K562 (cell line): ENCODE measurements around the gene DIS3L2. TPM values are rescaled to one million over a fixed set of nuclear protein-coding genes. Genes with fewer than 3 reads are reported as not detected.

Experiments used
- ATAC-seq: fragments of 200-7000 bp; cut with Tn5 transposase; 3 replicates; pipeline ENCODE4 v1.9.1; 2020; ENCODE audit warnings: moderate library complexity
- BruUV-seq: library from RNA; stranded (reverse); fragments of 400-500 nt; replicated peaks from 2 replicates; lab custom pipeline; 2021; lab: Mats Ljungman, UMichigan
- CTCF ChIA-PET: fragments of 300-600 bp; formaldehyde crosslinking; extraction: SDS; loops from one replicate; lab custom pipeline; 2021; ENCODE audit warnings: low intra/inter-chr PET ratio; lab: Yijun Ruan, JAX
- POLR2A ChIA-PET: fragments of 300-600, 350-650 bp; sonication (Branson Sonifier 250); formaldehyde crosslinking; extraction: SDS; loops from one replicate; lab custom pipeline; 2021; ENCODE audit warnings: antibody characterized with exemption, inconsistent platforms; lab: Yijun Ruan, JAX
- DNase-seq, 4 experiments: peaks; one replicate each; pipeline versions ENCODE4 v3.0.0 to v3.0.0-alpha.2; 2011 to 2018; ENCODE audit warnings: low spot score in 3 of 4, mixed read lengths in 3 of 4; ENCODE audit errors: extremely low read depth in 1 of 4
- FAIRE-seq: peaks from 2 replicates; lab custom pipeline; 2011; peaks lifted over from hg19 to GRCh38; lab: Jason Lieb, UNC
- H2AFZ ChIP-seq: 2 replicates; pipeline ENCODE4 v1.6.0; 2011; ENCODE audit warnings: low read depth, low read length, control low read depth, inconsistent platforms
- H3K27ac ChIP-seq: fragments of 200-600 bp; 3 replicates; pipeline ENCODE4 v1.8.0; 2011; ENCODE audit warnings: low read depth, mild to moderate bottlenecking, control low read depth, inconsistent platforms, low read length, moderate library complexity, mixed read lengths; ENCODE audit errors: extremely low read depth
- H3K27me3 ChIP-seq, 2 experiments: fragments of 300-600 bp in 1 of 2; 2 replicates in 1 of 2; 3 replicates in 1 of 2; pipeline versions ENCODE4 v1.6.0 to v1.8.0; 2011; ENCODE audit warnings: inconsistent platforms in 2 of 2, low read length in 2 of 2, mild to moderate bottlenecking in 1 of 2, mixed read lengths in 1 of 2, moderate library complexity in 1 of 2; ENCODE audit not compliant: control insufficient read depth in 2 of 2, insufficient read depth in 2 of 2
- H3K36me3 ChIP-seq: fragments of 300-600 bp; 3 replicates; pipeline ENCODE4 v1.8.0; 2011; ENCODE audit warnings: mild to moderate bottlenecking, low read length, inconsistent platforms; ENCODE audit not compliant: control insufficient read depth, insufficient read depth
- H3K4me1 ChIP-seq, 2 experiments: fragments of 200-600 bp in 1 of 2; replicated peaks in 1 of 2; 2 replicates in 1 of 2; 3 replicates in 1 of 2; pipeline versions ENCODE4 v1.5.1 to v1.8.0; 2011; ENCODE audit warnings: inconsistent platforms in 2 of 2, low read length in 2 of 2, mild to moderate bottlenecking in 1 of 2, mixed read lengths in 1 of 2, moderate library complexity in 1 of 2; ENCODE audit not compliant: control insufficient read depth in 2 of 2, insufficient read depth in 2 of 2
- H3K4me2 ChIP-seq: 2 replicates; pipeline ENCODE4 v1.6.1; 2011; ENCODE audit warnings: low read length, control low read depth, inconsistent platforms, mixed read lengths; ENCODE audit not compliant: insufficient read depth
- H3K4me3 ChIP-seq: fragments of 200-600 bp; sonication (generic), shearing (Covaris generic); 2 replicates; pipeline ENCODE4 v1.5.1; 2016; ENCODE audit warnings: control low read depth, inconsistent platforms
- H3K79me2 ChIP-seq: fragments of 200-600 bp; 3 replicates; pipeline ENCODE4 v1.8.0; 2011; ENCODE audit warnings: low read length, inconsistent platforms; ENCODE audit not compliant: control insufficient read depth, insufficient read depth
- H3K9ac ChIP-seq, 2 experiments: 2 replicates each; pipeline versions ENCODE4 v1.6.0 to v1.6.1; 2011; ENCODE audit warnings: low read depth in 2 of 2, low read length in 2 of 2, control low read depth in 1 of 2, inconsistent platforms in 1 of 2, mild to moderate bottlenecking in 1 of 2, mixed read lengths in 1 of 2; ENCODE audit not compliant: insufficient read depth in 1 of 2
- H3K9me1 ChIP-seq: one replicate; pipeline ENCODE4 v1.6.0; 2011; ENCODE audit warnings: inconsistent platforms, mild to moderate bottlenecking, low read length, moderate library complexity; ENCODE audit not compliant: control insufficient read depth, insufficient read depth
- H3K9me3 ChIP-seq: replicated peaks from 2 replicates; pipeline ENCODE4 v1.5.1; 2011; ENCODE audit warnings: low read depth, low read length, inconsistent platforms; ENCODE audit not compliant: control insufficient read depth, insufficient read depth
- H4K20me1 ChIP-seq: replicated peaks from 2 replicates; pipeline ENCODE4 v1.6.1; 2011; ENCODE audit warnings: low read length, inconsistent platforms, mixed read lengths; ENCODE audit not compliant: control insufficient read depth, insufficient read depth
- CGGBP1 ChIP-seq: fragments of 250-450 bp; sonication (Bioruptor Pico); IDR thresholded peaks from 2 replicates; pipeline ENCODE4 v1.9.0; 2021; ENCODE audit warnings: mild to moderate bottlenecking
- DPF2 ChIP-seq: fragments of 450-650 bp; IDR thresholded peaks from 2 replicates; pipeline ENCODE4 v1.6.1; 2016
- FOS ChIP-seq: IDR thresholded peaks from 3 replicates; pipeline ENCODE4 v1.6.1; 2011; ENCODE audit not compliant: insufficient read length; ENCODE audit errors: extremely low read depth
- HNRNPH1 ChIP-seq: fragments of 200-400 bp; formaldehyde crosslinking; optimal IDR thresholded peaks from 2 replicates; pipeline ENCODE3; 2017; ENCODE audit warnings: low read depth, mild to moderate bottlenecking, low read length, moderate library complexity
- L3MBTL2 ChIP-seq: fragments of 450-650 bp; IDR thresholded peaks from 2 replicates; pipeline ENCODE4 v1.6.1; 2016; ENCODE audit warnings: mild to moderate bottlenecking, moderate library complexity
- PCBP1 ChIP-seq: fragments of 200-400 bp; formaldehyde crosslinking; IDR thresholded peaks from 2 replicates; pipeline ENCODE4 v1.6.1; 2018; ENCODE audit warnings: mild to moderate bottlenecking, low read depth, low read length; ENCODE audit not compliant: poor library complexity, severe bottlenecking
- PRDM10 ChIP-seq: fragments of 450-650 bp; IDR thresholded peaks from 2 replicates; pipeline ENCODE4 v1.6.1; 2018; ENCODE audit not compliant: partially characterized antibody
- RBM25 ChIP-seq: fragments of 200-400 bp; formaldehyde crosslinking; IDR thresholded peaks from 2 replicates; pipeline ENCODE4 v1.6.1; 2018; ENCODE audit warnings: low read length, low read depth, moderate library complexity; ENCODE audit not compliant: severe bottlenecking
- SPI1 ChIP-seq: IDR thresholded peaks from 2 replicates; pipeline ENCODE4 v1.6.1; 2011; ENCODE audit warnings: low read depth, low read length, control low read depth, borderline replicate concordance
- XRCC5 ChIP-seq: fragments of 200-400 bp; formaldehyde crosslinking; IDR thresholded peaks from 2 replicates; pipeline ENCODE4 v1.6.1; 2017; ENCODE audit warnings: low read depth, mild to moderate bottlenecking, low read length
- ZBTB49 ChIP-seq: sonication (generic); formaldehyde crosslinking; IDR thresholded peaks from 2 replicates; pipeline ENCODE4 v1.8.0; 2022; ENCODE audit warnings: missing genetic modification reagents, mild to moderate bottlenecking, borderline replicate concordance
- ZC3H8 ChIP-seq: fragments of 450-650 bp; IDR thresholded peaks from 2 replicates; pipeline ENCODE4 v1.6.1; 2017
- ZNF197 ChIP-seq: fragments of 200-800 bp; sonication (Bioruptor generic); IDR thresholded peaks from 2 replicates; pipeline ENCODE4 v1.6.1; 2016; ENCODE audit warnings: low read depth, missing genetic modification characterization, missing compliant biosample characterization
- WGBS: fragments of 100-300 bp; shearing (Covaris generic); methylation state at CpG from one replicate; pipeline ENCODE4 v1.1.6; 2016; ENCODE audit warnings: low coverage, mixed read lengths; ENCODE audit not compliant: insufficient coverage; ENCODE audit errors: missing lambda C conversion rate; 5-methylcytosine and 5-hydroxymethylcytosine counted together
- in situ Hi-C: fragments of 300-500 bp; cut with MboI; formaldehyde crosslinking; loops from 4 replicates; pipeline ENCODE4 v1.15.0; 2018; ENCODE audit warnings: inconsistent platforms, mixed read lengths
- intact Hi-C: fragments of 100-400 bp; cut with micrococcal nuclease; formaldehyde crosslinking; loops from 2 replicates; pipeline ENCODE4 v1.14.2; 2022
- polyA plus RNA-seq, 8 experiments: library from polyadenylated mRNA; depleted of rRNA in 4 of 8; stranded (reverse) in 5 of 8; unstranded in 3 of 8; fragments of >200 nt; fragmentation: Nextera tagmentation in 2 of 8; fragmentation: Illumina TruSeq in 1 of 8; extraction: Ambion mirVana in 2 of 8; extraction: Trizol in 1 of 8; gene quantifications; 2 replicates each; pipeline versions ENCODE4 v1.2.1 to v1.2.3, GENCODE V29; 2011 to 2014; ENCODE audit warnings: inconsistent platforms in 1 of 8, missing spikeins in 1 of 8
- total RNA-seq, 7 experiments: library from RNA; depleted of rRNA in 6 of 7; stranded (reverse); fragments of >200 nt in 6 of 7; fragmentation: Illumina TruSeq in 2 of 7; extraction: Trizol in 2 of 7; gene quantifications; 2 replicates each; pipeline versions ENCODE4 v1.2.1 to v1.2.3, GENCODE V29; 2011 to 2021; ENCODE audit warnings: low replicate concordance in 1 of 7
- TF ChIP-seq, protein P1 (sequence below): sonication (generic); formaldehyde crosslinking; IDR thresholded peaks from 2 replicates; pipeline ENCODE4 v1.9.0; 2022; ENCODE audit warnings: mild to moderate bottlenecking, missing genetic modification reagents

Gene DIS3L2
- total and polyA plus RNA-seq, 9 of the 15 experiments (the other 6 are each of a cell fraction or from before 2014, with no cell fraction given), result 1.5 to 19.2 (median 11.2) TPM

DNA sequence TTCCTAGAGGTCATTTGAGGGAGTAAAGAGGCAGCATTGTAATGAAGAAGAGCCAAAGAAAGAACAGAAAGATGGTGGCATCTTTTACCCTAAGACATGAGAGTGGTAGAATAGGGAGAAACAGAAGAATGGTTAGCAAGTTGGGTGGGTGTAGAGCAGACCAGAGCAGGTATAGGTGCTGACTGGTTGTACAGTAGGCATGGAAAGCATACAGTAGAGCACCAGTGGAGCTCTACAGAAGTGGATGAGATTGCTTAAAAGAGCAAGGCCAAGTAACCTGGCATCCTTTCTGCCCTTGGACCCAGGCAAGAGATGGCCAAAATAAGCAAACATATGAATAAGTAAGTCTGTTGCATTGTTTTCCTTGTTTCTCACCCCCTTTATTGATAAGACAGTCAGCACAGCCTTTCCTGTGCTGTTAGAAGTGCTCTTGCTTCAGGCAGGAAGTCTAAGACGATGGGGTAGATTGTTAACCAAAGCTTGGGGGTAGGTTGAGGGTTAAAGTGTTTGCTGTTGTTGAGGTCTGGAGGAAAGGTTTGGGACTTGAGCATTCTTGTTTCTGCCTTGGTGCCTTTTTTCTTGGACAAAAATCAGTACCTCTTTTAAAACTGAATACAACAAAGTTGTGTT is 76.9 kb downstream of the DIS3L2 start (continued):
- no peak for TF ChIP-seq CGGBP1
- TF ChIP-seq PCBP1, result no peak
- TF ChIP-seq FOS, result no peak
- no peak for TF ChIP-seq ZNF197 (CRISPR knock-in tag)
- no peak for TF ChIP-seq RBM25
- TF ChIP-seq, protein P1, sequence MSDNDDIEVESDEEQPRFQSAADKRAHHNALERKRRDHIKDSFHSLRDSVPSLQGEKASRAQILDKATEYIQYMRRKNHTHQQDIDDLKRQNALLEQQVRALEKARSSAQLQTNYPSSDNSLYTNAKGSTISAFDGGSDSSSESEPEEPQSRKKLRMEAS, result no peak
- no peak for TF ChIP-seq SPI1
- TF ChIP-seq, all 486 proteins: peak for 0

DNA sequence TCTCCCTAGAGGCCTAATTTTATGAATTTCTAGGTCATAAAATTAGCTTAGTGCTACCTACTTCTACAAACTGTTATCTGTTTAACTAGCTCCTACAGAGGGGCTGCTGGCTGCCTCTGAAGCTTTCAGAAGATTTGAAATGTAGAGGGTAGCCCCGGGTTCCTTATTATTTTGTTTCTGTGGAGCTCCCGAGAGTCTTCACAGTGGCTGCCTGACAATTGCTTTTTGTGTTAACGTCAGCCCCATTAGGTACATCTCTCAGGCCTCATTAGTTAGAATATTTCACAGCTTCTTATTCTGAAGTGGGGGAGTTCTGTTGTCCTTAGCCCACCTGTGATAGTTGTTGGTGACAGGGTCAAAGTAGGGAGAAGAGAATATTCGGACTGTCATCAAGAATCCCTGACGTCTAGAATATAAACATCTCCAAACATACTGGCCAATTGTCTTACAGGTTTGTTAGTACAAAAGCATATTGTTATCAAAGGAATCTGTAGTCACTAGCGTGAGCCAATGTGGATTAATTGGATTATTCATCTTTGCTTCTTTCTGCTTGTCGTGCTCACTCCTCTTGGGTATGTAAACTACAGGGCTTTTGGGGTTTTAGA is 77.5 kb downstream of the DIS3L2 start:
- DNase-seq, result no peak
- POLR2A ChIA-PET, result interaction anchor here (0.6 kb wide), 1 partner anchor 8 kb away, joined by 3 read pairs; no protein-coding TSS in a partner anchor
- H3K9me3 ChIP-seq, result no peaks in the 10 kb centered on the region
- no peak overlapping the region for H3K27ac ChIP-seq
- intact Hi-C loops, result no loop called here
- CTCF ChIA-PET, result no interaction called here
- in situ Hi-C loops, result no loop called here
- H3K9me1 ChIP-seq, result no peaks in the 10 kb centered on the region
- no peak overlapping the region for H3K4me3 ChIP-seq
- no peak overlapping the region for H2AFZ ChIP-seq
- ATAC-seq, result no peak
- H3K36me3 ChIP-seq, result no peaks in the 10 kb centered on the region
- BruUV-seq, result no TSS peak
- no peak for FAIRE-seq
- H3K4me2 ChIP-seq, result no peak overlapping the region
- no peaks in the 10 kb centered on the region; the same call in 2 of the 3 replicates for H3K79me2 ChIP-seq
- H3K4me1 ChIP-seq, result no peaks in the 10 kb centered on the region; a peak in 1 of 5 replicates
- no peak overlapping the region for H3K9ac ChIP-seq
- no peaks in the 10 kb centered on the region for H3K27me3 ChIP-seq
- 85% methylated on average over 7 of the region's 7 CpGs for WGBS
- no peaks in the 10 kb centered on the region for H4K20me1 ChIP-seq
- TF ChIP-seq ZBTB49 (CRISPR knock-in tag) (no peak), DPF2 (no peak), ZC3H8 (no peak), L3MBTL2 (no peak), HNRNPH1 (no peak), XRCC5 (no peak), PRDM10 (no peak)
